T-helper 22 cell (primary cell): ENCODE data around the gene PARVG.

Experiments
- DNase-seq: peaks from one replicate; pipeline ENCODE4 v3.0.0-alpha.2; 2020; ENCODE audit warnings: low read depth

PARVG gene

GRCh38 chr22:44155115-44155514 is 25.6 kb upstream of the PARVG start:
- DNase-seq = no peak

- DNase-seq = no peak
Measured at GRCh38 chr22:44157916-44158618, 22.7 kb upstream of the PARVG start.

- DNase-seq = no peak
Measured at GRCh38 chr22:44158816-44159215, 21.9 kb upstream of the PARVG start.

- DNase-seq = no peak
Measured at GRCh38 chr22:44159221-44159620, 21.5 kb upstream of the PARVG start.

- no peak for DNase-seq
Measured at GRCh38 chr22:44159811-44160210, 20.9 kb upstream of the PARVG start.

GRCh38 chr22:44160421-44160820 is 20.3 kb upstream of the PARVG start:
- no peak for DNase-seq

GRCh38 chr22:44161673-44162072 is 19.1 kb upstream of the PARVG start:
- DNase-seq = no peak

- DNase-seq = no peak
Measured at GRCh38 chr22:44162960-44163359, 17.8 kb upstream of the PARVG start.

GRCh38 chr22:44163536-44163935 is 17.2 kb upstream of the PARVG start:
- DNase-seq = no peak

- no peak for DNase-seq
Measured at GRCh38 chr22:44164031-44164430, 16.7 kb upstream of the PARVG start.

- no peak for DNase-seq
Measured at GRCh38 chr22:44165286-44165874, 15.3 kb upstream of the PARVG start.

GRCh38 chr22:44166498-44167276 is 14.0 kb upstream of the PARVG start:
- no peak for DNase-seq

GRCh38 chr22:44167501-44167900 is 13.2 kb upstream of the PARVG start:
- DNase-seq = no peak

- DNase-seq = no peak
Measured at GRCh38 chr22:44168206-44168605, 12.5 kb upstream of the PARVG start.

- DNase-seq = no peak
Measured at GRCh38 chr22:44170470-44170869, 10.3 kb upstream of the PARVG start.

- DNase-seq = no peak
Measured at GRCh38 chr22:44171561-44171960, 9.2 kb upstream of the PARVG start.

- DNase-seq = no peak
Measured at GRCh38 chr22:44172370-44173108, 8.2 kb upstream of the PARVG start.

- DNase-seq = no peak
Measured at GRCh38 chr22:44173154-44173553, 7.6 kb upstream of the PARVG start.

- DNase-seq = no peak
Measured at GRCh38 chr22:44175676-44176075, 5.0 kb upstream of the PARVG start.

- DNase-seq = no peak
Measured at GRCh38 chr22:44179196-44179988, 1.3 kb upstream of the PARVG start.

- DNase-seq = no peak
Measured at GRCh38 chr22:44179989-44180705, 578 bp upstream of the PARVG start.
